Activated T-helper 1 cell treated with Interleukin-2 at 50 U/mL for 16 hours (primary cell): ENCODE results near the gene ARID1B.

Source experiments
- DNase-seq: peaks from one replicate; pipeline ENCODE4 v3.0.0-alpha.2; 2020; ENCODE audit warnings: low read depth

Gene ARID1B

DNA sequence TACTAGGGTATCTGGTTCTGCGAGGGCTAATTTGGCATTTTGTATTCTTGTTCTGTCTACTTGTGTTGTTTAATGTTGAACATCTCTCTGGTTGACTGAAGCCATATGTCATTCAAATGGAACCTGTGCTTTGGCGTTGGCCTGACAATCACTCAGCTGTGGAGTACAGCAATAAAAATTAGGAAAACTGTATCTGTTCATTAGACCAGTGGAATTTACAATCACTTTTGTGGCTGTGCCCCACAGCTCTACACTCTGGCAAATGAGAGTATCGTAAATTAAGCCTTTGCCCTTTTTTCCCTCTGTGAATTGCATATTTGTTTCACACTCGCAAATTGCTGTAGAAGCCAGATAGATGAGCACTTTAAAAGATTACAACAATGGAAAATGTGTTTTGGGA is 102.0 kb downstream of the ARID1B start:
- DNase-seq, result no peak

- no peak for DNase-seq
Measured at GRCh38 chr6:156879591-156879990, 102.4 kb downstream of the ARID1B start.

DNA sequence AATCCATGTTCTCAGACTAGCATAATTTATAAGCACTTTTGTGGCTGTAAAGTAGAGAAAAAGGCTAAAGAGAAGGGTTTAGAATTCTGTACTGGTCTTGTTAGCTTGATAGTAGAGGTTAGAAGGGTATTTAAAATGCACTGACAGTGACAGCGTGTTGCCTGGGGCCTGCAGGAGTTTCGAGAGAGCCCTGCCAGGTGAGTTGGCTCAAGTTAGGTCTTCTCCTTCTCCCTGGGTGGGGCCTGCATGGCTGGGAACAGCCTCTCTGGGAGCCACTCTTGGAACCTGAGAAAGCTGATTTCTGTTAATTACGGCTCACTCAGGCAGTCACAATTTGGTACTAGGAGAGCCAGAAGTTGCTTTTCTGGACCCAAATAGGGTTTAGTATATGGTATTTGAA is 103.7 kb downstream of the ARID1B start:
- no peak for DNase-seq

GRCh38 chr6:156881687-156882629 is 104.8 kb downstream of the ARID1B start:
- DNase-seq, result no peak

DNA sequence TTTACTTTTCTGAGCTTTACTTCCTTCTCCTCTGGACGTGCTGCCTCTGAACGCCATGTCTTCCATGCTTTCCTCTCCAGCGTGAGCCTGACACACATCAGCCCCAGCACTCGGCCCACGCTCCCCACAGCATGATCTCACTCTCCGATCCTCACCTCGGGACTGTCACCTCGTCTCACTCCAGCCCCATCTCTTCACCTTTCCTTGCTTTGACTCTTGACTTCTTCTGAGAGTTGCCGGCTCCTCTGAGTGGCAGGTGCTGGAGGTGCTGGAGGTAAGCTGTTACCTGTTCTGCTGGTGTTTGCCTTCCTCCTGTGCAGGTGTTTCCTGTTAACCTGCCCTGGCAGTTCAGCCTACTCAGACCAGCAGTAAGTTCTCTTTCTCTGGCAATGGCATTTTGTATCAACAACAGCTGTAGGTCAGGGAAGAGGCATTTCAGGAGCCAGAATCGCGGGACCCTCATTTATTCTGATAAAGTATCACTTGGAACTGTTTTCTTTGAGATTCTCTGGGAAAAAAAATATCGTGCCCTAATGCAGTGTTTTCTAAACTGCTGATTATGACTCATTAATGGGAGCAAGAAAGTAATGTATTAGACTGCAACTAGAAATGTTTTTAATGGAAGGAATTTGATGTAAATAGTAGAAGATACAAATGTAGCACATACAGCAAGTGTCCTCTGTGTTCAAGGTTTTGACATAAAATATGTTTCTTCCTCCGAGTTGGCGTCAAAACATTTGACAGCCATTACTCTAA is 106.5 kb downstream of the ARID1B start:
- DNase-seq, result no peak

DNA sequence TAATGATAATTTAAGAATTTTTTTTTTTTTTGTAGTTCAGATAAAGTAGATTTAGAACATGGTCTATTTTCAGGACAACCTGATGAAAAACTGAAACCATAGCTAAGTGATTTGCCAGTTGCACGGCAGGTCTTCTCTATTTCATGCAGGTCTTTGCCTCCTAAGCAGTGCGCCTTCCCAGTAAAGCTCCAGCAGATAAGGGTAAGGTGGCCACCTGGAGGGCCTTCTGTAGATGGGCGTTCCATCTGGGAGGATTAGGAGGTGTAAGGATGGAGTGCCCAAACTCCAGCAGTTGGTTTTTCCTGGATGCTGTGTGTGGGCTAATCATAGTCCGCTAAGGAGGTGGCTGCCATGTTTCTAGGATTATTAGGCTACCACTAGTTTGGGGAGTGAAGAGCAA is 107.1 kb downstream of the ARID1B start:
- DNase-seq, result no peak

- no peak for DNase-seq
Measured at GRCh38 chr6:156885562-156885961, 108.4 kb downstream of the ARID1B start.

- no peak for DNase-seq
Measured at GRCh38 chr6:156886409-156886808, 109.2 kb downstream of the ARID1B start.

DNA sequence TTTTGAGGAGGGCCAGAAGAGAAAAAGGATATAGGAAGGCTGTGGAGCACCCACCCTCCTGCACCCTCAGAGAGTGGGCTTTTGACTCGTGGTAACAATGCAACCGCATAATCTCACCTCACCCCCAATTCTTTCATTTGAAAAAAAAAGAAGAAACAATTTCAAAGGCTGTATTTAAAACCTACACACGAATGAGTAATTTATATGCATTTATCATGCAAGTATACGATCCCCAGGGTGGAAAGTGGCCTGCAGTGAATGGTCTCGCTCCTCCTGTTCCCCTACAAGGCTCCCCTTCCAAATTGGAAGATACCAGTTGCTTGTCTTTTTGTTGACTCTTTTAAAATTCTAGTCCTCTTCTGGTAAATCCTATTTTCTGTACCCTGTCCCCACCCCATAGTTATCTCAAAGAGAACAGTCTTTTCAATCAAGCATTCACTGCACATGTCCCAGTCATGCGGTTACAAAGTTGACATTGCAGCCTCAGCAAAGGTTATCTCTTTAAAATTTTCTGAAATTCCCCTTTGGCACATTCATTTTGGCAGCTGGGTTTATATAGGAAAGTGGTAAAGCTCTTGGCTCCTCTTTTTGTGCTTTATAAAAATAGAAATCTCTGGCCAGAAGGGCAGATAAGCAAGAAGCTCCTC is 110.6 kb downstream of the ARID1B start:
- no peak for DNase-seq

- DNase-seq, result no peak
Measured at GRCh38 chr6:156889469-156889868, 112.3 kb downstream of the ARID1B start.

DNA sequence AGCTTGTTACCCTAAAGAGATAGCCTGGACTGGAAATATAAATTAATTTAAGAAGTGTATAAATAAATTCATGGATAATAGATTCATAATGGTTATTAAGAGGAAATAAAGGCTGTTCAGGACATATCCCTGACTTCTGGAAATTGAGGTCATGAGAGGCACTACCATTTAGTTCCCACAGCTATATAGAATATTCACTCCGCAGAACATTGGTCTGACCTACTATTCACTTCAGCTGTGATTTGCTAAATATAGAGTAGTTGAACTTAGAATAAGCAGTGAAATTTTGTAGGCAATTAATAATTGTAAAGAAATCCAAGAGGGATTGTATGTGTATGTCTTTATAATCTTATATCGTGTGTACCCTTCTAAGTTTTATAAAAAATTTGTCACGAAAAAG is 112.8 kb downstream of the ARID1B start:
- no peak for DNase-seq

DNA sequence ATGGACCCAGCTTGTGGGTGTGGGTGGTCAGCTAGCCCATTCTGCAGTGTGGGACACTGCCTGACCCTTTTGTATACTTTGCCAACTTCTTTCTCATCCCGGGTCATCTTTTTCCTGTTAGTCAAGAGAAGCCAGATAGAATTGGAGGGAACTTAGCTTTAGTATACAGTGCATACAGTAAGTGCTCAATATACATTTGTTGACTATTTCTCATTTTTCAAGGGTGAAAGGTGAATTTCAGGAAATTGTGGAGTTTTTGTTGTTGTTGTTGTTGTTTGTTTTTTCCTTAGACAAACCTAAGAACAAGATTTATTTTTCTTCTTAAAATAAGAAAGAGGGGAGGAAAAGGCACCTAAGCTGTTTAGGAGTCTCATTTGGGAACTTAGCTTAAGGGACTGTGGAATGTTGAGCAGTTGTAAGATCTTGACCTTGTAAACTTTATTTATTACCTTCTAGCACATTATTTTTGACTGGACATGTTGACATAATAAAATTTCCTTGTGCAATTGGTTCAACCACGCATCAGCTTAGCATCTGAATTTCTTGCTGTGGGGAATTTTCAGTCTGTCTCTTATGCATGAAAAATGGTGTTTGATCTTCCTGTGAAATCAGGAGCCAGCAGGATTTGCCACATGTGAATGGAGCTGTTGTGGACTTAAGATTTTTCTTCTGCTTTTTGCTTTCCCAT is 113.6 kb downstream of the ARID1B start:
- no peak for DNase-seq

DNA sequence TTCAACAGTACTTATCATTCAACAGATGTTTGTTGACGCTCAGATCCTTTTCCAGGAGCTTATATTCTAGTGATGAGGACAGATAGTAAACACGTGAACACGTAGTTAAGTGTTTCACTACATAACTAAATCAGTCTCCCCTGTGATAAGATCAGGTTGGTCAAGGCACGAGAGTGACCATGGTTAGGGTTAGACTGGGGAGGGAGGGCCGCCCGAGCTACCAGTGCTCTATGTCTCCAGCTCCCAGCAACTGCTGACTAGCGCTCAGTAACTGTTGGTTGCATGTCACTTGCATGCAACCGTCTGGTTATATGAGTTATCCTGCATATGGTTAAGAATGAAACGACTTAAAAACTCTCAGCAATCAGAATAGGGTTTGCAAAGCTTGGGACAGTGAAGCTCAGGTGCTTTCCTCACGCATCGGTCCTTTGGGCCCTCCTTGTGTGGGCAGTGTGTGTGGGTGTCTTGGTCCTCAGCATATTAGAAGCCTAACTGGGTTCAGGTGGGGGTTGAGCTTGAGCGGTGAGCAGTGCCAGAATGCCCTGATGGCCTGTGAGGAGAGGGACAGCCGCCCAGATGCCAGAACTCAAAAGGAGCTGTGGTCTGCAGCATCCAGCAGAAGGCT is 120.8 kb downstream of the ARID1B start:
- DNase-seq, result no peak

DNA sequence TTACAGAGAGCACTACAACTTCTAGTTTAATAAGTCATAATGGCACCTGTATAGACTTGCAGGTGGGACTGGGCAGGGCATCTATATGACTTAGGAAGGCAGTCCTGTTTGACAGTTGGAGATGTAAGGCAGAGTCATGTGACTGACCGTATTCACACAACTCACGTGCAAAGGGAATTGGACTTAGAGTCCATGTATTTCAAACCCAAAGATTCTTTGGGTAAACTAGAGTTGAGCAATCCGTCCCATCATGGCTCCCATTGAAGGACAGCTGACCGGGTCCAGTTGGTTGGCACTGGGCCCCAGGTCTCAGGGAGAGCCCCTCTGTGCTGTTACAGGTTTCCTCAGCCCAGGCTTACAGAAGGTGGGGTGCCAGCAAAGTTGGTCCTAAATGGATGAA is 121.9 kb downstream of the ARID1B start:
- DNase-seq, result no peak

DNA sequence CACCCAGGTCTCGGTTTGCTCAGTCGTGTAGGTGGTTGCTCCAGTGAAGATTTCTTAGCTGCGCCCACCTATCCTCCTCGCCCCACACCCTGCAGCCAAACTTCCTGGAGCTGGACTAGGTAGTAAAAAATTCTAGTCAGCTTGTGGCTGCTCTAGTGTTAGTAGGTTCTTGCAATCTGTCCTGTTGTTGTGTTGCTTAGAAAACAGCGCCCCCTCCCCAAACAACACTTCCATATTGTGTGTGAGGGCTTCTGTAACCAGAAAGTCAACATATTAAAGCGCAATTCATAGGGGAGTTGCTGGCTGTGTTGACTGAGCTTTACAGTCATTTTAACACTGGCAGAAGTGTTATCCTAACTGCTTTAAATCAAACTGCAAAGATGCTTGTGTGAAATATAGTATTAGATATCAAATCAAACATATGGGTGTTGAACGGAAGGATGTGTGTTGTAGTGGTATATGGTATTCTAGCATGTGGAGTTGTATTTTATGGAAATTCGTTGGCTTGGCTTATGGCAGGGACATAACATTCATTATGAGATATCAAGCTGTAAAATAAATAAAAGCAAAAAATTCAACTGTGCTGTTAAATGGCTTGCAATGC is 122.5 kb downstream of the ARID1B start:
- no peak for DNase-seq

DNA sequence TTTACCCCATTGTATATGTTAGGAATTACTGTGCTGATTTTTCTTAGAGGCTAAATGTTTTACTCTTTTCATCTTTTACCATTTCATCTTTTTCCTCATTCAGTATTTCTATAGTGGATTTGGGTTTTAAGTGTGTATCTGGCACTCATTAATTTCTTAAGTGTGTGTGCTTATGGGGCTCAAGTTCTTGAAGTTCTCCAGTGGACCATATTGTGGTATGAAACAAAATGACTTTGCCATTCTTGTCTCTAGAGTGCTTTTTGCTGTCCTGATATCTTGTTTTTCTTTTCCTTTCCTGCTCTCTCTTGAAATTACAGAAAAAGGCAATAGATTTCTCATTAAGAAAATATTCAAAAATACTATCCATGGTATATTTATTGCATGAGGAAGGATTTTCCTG is 123.1 kb downstream of the ARID1B start:
- no peak for DNase-seq

- DNase-seq, result no peak
Measured at GRCh38 chr6:156901309-156902019, 124.3 kb downstream of the ARID1B start.

DNA sequence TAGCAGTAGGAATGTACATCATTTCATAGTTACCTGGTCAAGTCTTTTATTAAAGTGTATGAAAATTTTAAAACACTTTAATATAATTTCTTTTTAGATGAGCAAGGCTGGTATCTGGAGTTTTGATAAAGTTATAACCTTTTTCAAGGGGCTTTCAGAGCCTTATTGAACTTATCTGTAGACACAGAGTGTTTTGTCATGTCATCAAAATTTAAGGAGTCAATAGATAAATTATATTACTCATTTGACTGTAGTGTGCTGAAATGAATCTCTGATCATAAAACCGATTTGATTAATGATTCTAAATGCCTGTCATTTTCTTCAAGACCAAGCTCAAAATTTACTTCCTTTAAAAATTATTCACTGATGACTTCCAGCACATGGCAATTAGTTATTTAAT is 125.6 kb downstream of the ARID1B start:
- DNase-seq, result no peak

DNA sequence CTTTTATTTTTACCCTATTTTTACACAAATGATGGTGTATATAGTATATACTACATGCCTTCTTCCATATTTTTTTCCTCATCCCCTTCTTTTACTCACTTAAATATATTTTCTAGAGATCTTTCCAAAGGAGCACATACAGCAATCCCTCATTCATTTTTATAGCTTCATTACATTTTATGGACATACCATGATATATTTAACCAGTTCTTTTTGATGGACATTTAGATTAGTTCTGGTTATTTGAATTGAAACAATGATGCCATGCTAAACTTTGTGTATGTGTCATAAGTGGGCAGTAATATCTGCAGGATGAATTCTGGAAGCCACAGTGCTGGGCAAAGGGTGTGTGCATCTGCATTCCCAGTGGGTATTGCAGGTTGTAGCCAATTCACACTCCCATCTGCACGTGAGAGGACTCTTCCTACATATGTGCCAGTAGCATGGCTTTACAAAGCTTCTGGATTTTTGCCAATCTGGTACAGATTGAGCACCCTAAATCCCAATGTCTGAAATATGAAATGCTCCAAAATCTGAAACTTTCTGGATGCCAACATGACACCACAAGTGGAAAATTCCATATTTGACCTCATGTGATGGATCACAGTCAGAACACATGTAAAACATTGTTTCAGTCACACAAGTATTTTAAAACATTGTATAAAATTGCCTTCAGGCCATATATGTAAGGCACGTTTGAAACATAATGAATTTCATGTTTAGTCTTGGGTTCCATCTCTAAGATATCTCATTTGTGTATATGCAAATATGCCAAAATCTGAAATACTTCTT is 127.2 kb downstream of the ARID1B start:
- no peak for DNase-seq

- no peak for DNase-seq
Measured at GRCh38 chr6:156905801-156906200, 128.6 kb downstream of the ARID1B start.
